Measurements from ENCODE around the gene FERMT3. TPM values are rescaled to one million over a fixed set of nuclear protein-coding genes. Genes with fewer than 3 reads are reported as not detected.

The FERMT3 gene
- polyA plus RNA-seq, 2 donors = 4.4 to 5.8 TPM

- Histone ChIP-seq H3K4me3 (ENCODE audit: low read depth in 1 of 2, low read length in 2 of 2) (no peak overlapping the region), H3K9me3 (ENCODE audit: control insufficient read depth in 2 of 2, insufficient read depth in 1 of 2, low read depth in 1 of 2, low read length in 1 of 2) (no peaks in the 10 kb centered on the region), H3K4me1 (ENCODE audit: control insufficient read depth in 2 of 2, insufficient read depth in 2 of 2, low read length in 1 of 2) (peaks cover 4 to 20% of the 10 kb centered on the region in 2 donors), H3K27ac (ENCODE audit: low read depth in 2 of 2, low read length in 1 of 2) (no peak overlapping the region), H3K36me3 (ENCODE audit: control insufficient read depth in 2 of 2, insufficient read depth in 2 of 2, low read length in 1 of 2) (peaks cover 7 to 52% of the 10 kb centered on the region in 2 donors), H3K27me3 (ENCODE audit: control insufficient read depth in 1 of 2, insufficient read depth in 2 of 2, low read length in 2 of 2) (no peaks in the 10 kb centered on the region)
- 90 to 91% methylated on average over 35 of the region's 35 CpGs for WGBS, 2 donors
Observed at GRCh38 chr11:64265176-64266160, 58.9 kb downstream of the FERMT3 start.

DNA sequence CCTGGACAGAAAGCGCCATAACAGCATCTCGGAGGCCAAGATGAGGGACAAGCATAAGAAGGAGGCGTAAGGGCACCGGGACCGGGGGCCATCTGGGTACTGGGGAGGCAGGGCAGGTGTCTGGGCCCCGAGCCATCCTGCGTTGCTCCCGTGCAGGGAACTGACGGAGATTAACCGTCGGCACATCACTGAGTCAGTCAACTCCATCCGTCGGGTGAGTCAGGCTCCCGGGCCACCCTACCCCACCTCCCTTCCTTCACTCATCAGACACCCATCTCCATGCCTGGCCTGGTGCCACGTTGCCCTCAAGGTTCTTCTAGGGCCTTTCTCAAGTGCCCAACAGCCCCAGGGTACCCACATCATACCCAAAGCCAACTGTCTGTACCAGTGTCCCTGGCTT lies 59.8 kb downstream of the FERMT3 start:
- H3K27ac ChIP-seq (ENCODE audit: low read depth in 2 of 2, low read length in 1 of 2) = peak overlapping the region in 1 of 2 donors; percentile 48
- H3K27me3 ChIP-seq (ENCODE audit: control insufficient read depth in 1 of 2, insufficient read depth in 2 of 2, low read length in 2 of 2) = no peaks in the 10 kb centered on the region
- no peak overlapping the region for H3K4me3 ChIP-seq (ENCODE audit: low read depth in 1 of 2, low read length in 2 of 2)
- peaks cover 5 to 49% of the 10 kb centered on the region in 2 donors for H3K36me3 ChIP-seq (ENCODE audit: control insufficient read depth in 2 of 2, insufficient read depth in 2 of 2, low read length in 1 of 2)
- H3K9me3 ChIP-seq (ENCODE audit: control insufficient read depth in 2 of 2, insufficient read depth in 1 of 2, low read depth in 1 of 2, low read length in 1 of 2) = no peaks in the 10 kb centered on the region
- H3K4me1 ChIP-seq (ENCODE audit: control insufficient read depth in 2 of 2, insufficient read depth in 2 of 2, low read length in 1 of 2) = peaks cover 4 to 20% of the 10 kb centered on the region in 2 donors
- 81% methylated on average over 15 of the region's 15 CpGs for WGBS, 2 donors

DNA sequence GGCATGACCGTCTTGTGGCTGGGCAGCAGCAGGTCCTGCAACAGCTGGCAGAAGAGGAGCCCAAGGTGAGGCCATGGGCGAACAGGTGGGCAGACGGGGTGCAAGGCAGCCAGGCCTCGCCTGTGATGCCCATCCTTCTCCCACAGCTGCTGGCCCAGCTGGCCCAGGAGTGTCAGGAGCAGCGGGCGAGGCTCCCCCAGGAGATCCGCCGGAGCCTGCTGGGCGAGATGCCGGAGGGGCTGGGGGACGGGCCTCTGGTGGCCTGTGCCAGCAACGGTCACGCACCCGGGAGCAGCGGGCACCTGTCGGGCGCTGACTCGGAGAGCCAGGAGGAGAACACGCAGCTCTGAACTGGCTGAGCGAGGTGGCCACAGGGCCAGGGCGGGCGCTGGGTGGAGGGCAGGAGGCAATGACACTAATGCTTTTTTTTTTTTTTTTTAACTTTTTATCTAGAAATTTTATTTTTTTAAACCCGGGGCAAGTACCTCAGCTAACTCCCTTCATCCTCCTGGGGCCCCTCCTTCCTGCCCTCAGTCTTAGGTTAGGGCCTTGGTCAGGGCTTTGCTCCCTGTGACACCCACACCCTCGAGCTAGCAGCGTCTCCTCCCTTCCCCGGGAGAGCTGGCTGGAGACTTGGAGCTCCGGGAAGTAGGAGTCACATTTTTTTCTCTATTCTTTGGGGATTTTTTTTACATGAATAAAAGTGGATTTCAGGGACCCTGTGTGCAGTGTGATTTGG lies 60.9 kb downstream of the FERMT3 start:
- Histone ChIP-seq H3K27me3 (ENCODE audit: control insufficient read depth in 1 of 2, insufficient read depth in 2 of 2, low read length in 2 of 2) (no peaks in the 10 kb centered on the region), H3K36me3 (ENCODE audit: control insufficient read depth in 2 of 2, insufficient read depth in 2 of 2, low read length in 1 of 2) (peaks cover 5 to 39% of the 10 kb centered on the region in 2 donors), H3K4me3 (ENCODE audit: low read depth in 1 of 2, low read length in 2 of 2) (no peak overlapping the region), H3K9me3 (ENCODE audit: control insufficient read depth in 2 of 2, insufficient read depth in 1 of 2, low read depth in 1 of 2, low read length in 1 of 2) (no peaks in the 10 kb centered on the region), H3K4me1 (ENCODE audit: control insufficient read depth in 2 of 2, insufficient read depth in 2 of 2, low read length in 1 of 2) (peaks cover 4 to 20% of the 10 kb centered on the region in 2 donors), H3K27ac (ENCODE audit: low read depth in 2 of 2, low read length in 1 of 2) (peak overlapping the region; percentile 96)
- WGBS, 2 donors = 45 to 61% methylated on average over 27 of the region's 27 CpGs

DNA sequence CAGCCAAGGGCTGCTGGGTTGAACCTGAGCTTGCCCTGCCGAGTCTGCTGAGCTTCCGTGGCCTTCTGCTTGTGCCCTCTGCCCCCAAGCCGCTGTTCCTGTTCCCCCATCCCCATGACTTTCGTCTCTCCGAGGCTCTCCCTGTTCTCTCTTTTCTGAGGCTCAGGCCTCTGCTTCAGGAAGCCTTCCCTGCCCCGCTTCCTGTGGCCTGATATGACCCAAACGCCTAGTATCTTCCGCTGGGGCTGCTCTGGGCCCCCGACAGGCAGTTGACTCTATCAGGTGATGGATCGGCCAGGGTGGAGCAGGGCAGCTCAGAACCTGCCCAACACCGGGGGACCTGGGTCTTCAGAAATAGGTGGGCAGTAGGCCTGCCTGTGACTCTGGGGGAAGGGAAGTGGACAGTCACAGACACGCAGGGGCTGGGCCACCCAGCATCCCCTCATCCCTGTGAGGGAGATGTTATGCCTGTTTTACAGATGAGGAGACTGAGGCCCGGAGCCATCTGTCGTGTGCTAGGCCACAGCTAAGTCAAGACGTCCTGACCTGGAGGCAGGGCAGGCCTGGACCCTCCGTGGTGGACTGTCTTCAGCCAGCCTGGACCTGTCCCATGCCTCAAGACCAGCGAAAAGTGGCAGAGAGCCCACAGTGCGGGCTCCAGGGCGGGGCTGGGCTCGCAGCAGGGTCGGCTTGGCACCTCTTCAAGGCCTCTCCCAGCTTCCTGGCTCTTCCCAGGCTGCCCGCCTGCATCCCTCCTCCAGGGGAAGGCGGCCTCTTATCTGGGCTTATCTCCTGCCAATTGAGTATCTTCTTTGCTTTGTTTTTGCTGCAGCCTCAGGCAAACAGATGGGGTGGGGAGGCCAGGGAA lies 61.7 kb downstream of the FERMT3 start:
- Histone ChIP-seq H3K4me3 (ENCODE audit: low read depth in 1 of 2, low read length in 2 of 2) (peak overlapping the region; percentile 57 to 58), H3K4me1 (ENCODE audit: control insufficient read depth in 2 of 2, insufficient read depth in 2 of 2, low read length in 1 of 2) (peaks cover 4 to 20% of the 10 kb centered on the region in 2 donors), H3K36me3 (ENCODE audit: control insufficient read depth in 2 of 2, insufficient read depth in 2 of 2, low read length in 1 of 2) (peaks cover 5 to 30% of the 10 kb centered on the region in 2 donors), H3K9me3 (ENCODE audit: control insufficient read depth in 2 of 2, insufficient read depth in 1 of 2, low read depth in 1 of 2, low read length in 1 of 2) (no peaks in the 10 kb centered on the region), H3K27ac (ENCODE audit: low read depth in 2 of 2, low read length in 1 of 2) (peak overlapping the region; percentile 96), H3K27me3 (ENCODE audit: control insufficient read depth in 1 of 2, insufficient read depth in 2 of 2, low read length in 2 of 2) (no peaks in the 10 kb centered on the region)
- 34 to 37% methylated on average over 23 of the region's 23 CpGs for WGBS, 2 donors

DNA sequence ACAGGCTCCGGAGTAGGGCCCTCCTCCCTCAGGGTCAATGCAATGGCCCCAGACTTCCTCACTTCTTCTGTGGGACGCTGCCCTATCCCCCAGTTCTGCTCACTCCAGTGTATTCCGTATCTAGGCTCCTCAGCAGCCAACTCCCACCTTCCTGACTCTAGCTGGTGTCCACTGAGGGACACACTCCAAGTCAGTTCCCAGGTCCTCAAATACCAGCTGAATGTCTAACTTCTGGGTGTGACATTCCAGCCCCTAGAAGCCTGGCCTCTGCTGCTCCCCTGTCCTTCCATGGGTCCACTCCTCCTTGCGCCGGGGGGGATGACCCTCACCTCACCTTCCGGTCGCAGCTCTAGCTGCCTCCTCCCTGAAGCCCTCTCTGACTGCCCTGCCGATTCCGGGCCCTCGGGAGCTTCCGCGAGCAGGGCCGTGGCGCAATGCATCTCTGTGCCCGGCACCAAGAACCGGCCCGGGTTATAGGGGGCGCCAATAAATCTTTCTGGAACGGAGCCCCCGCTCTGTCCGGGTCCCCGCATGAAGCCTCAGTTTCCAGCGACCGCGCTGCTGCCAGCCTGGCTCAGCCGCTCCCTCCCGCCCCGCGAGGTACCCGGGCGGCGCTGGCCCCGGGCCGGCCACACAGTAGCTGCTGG lies 62.5 kb downstream of the FERMT3 start:
- Histone ChIP-seq H3K36me3 (ENCODE audit: control insufficient read depth in 2 of 2, insufficient read depth in 2 of 2, low read length in 1 of 2) (peaks cover 5 to 22% of the 10 kb centered on the region in 2 donors), H3K27me3 (ENCODE audit: control insufficient read depth in 1 of 2, insufficient read depth in 2 of 2, low read length in 2 of 2) (no peaks in the 10 kb centered on the region), H3K27ac (ENCODE audit: low read depth in 2 of 2, low read length in 1 of 2) (peak overlapping the region; percentile 96), H3K4me3 (ENCODE audit: low read depth in 1 of 2, low read length in 2 of 2) (peak overlapping the region; percentile 57 to 58), H3K4me1 (ENCODE audit: control insufficient read depth in 2 of 2, insufficient read depth in 2 of 2, low read length in 1 of 2) (peaks cover 4 to 20% of the 10 kb centered on the region in 2 donors), H3K9me3 (ENCODE audit: control insufficient read depth in 2 of 2, insufficient read depth in 1 of 2, low read depth in 1 of 2, low read length in 1 of 2) (no peaks in the 10 kb centered on the region)
- WGBS, 2 donors = 1 to 2% methylated on average over 33 to 34 of the region's 34 CpGs

GRCh38 chr11:64269540-64270220 lies 63.2 kb downstream of the FERMT3 start:
- H3K27me3 ChIP-seq (ENCODE audit: control insufficient read depth in 1 of 2, insufficient read depth in 2 of 2, low read length in 2 of 2) = no peaks in the 10 kb centered on the region
- H3K4me3 ChIP-seq (ENCODE audit: low read depth in 1 of 2, low read length in 2 of 2) = peak overlapping the region; percentile 57 to 58
- peak overlapping the region; percentile 96 for H3K27ac ChIP-seq (ENCODE audit: low read depth in 2 of 2, low read length in 1 of 2)
- no peaks in the 10 kb centered on the region for H3K9me3 ChIP-seq (ENCODE audit: control insufficient read depth in 2 of 2, insufficient read depth in 1 of 2, low read depth in 1 of 2, low read length in 1 of 2)
- H3K36me3 ChIP-seq (ENCODE audit: control insufficient read depth in 2 of 2, insufficient read depth in 2 of 2, low read length in 1 of 2) = peaks cover 0 to 20% of the 10 kb centered on the region in 2 donors
- 0% methylated on average over 52 to 58 of the region's 58 CpGs for WGBS, 2 donors
- peaks cover 4 to 20% of the 10 kb centered on the region in 2 donors for H3K4me1 ChIP-seq (ENCODE audit: control insufficient read depth in 2 of 2, insufficient read depth in 2 of 2, low read length in 1 of 2)

Other genes starting within 250 kb of the FERMT3 start
- gene COX8A, start 232.1 kb upstream of the FERMT3 start, polyA plus RNA-seq = 1,000 to 10,000 TPM in 1 of 2 donors, 100 to 1,000 TPM in 1; 737 to 1,011 TPM
- gene OTUB1, start 220.3 kb upstream of the FERMT3 start, polyA plus RNA-seq = 10 to 100 TPM; 54.6 to 91.5 TPM
- gene FLRT1, start 170.8 kb upstream of the FERMT3 start, polyA plus RNA-seq = under 1 TPM; 0.04 to 0.08 TPM
- gene MACROD1, start 40.6 kb upstream of the FERMT3 start, polyA plus RNA-seq = 10 to 100 TPM; 25.6 to 75.6 TPM
- 10 to 100 TPM; 60.0 to 69.4 TPM for gene STIP1, start 20.6 kb upstream of the FERMT3 start, polyA plus RNA-seq
- gene TRPT1, start 19.5 kb downstream of the FERMT3 start, polyA plus RNA-seq = 10 to 100 TPM; 44.9 to 61.1 TPM
- 10 to 100 TPM; 49.5 to 55.1 TPM for gene NUDT22, start 19.6 kb downstream of the FERMT3 start, polyA plus RNA-seq
- gene DNAJC4, start 23.8 kb downstream of the FERMT3 start, polyA plus RNA-seq = 10 to 100 TPM; 31.2 to 53.7 TPM
- gene VEGFB, start 27.9 kb downstream of the FERMT3 start, polyA plus RNA-seq = 10 to 100 TPM; 34.6 to 48.1 TPM
- gene FKBP2, start 34.4 kb downstream of the FERMT3 start, polyA plus RNA-seq = 100 to 1,000 TPM; 119 to 202 TPM
- gene PPP1R14B, start 40.2 kb downstream of the FERMT3 start, polyA plus RNA-seq = 100 to 1,000 TPM; 211 to 349 TPM
- gene PLCB3, start 44.8 kb downstream of the FERMT3 start, polyA plus RNA-seq = 10 to 100 TPM; 24.6 to 37.4 TPM
- 10 to 100 TPM; 57.4 to 64.8 TPM for gene BAD, start 77.9 kb downstream of the FERMT3 start, polyA plus RNA-seq
- gene GPR137, start 79.1 kb downstream of the FERMT3 start, polyA plus RNA-seq = 10 to 100 TPM; 18.6 to 22.7 TPM
- not detected for gene KCNK4, start 84.6 kb downstream of the FERMT3 start, polyA plus RNA-seq
- gene CATSPERZ, start 93.6 kb downstream of the FERMT3 start, polyA plus RNA-seq = under 1 TPM; 0.37 to 0.39 TPM
- gene ESRRA, start 98.8 kb downstream of the FERMT3 start, polyA plus RNA-seq = 10 to 100 TPM; 63.7 to 85.4 TPM
- gene TRMT112, start 110.8 kb downstream of the FERMT3 start, polyA plus RNA-seq = 100 to 1,000 TPM; 201 to 211 TPM
- 100 to 1,000 TPM; 442 to 808 TPM for gene PRDX5, start 111.4 kb downstream of the FERMT3 start, polyA plus RNA-seq
- 10 to 100 TPM; 11.2 to 33.3 TPM for gene CCDC88B, start 133.5 kb downstream of the FERMT3 start, polyA plus RNA-seq
- gene RPS6KA4, start 152.4 kb downstream of the FERMT3 start, polyA plus RNA-seq = 10 to 100 TPM; 28.5 to 31.2 TPM